ENCODE results near the gene ZNF311.
A peak's percentile ranks its signal among the peaks of the same experiment; 100 is the strongest.

DNA sequence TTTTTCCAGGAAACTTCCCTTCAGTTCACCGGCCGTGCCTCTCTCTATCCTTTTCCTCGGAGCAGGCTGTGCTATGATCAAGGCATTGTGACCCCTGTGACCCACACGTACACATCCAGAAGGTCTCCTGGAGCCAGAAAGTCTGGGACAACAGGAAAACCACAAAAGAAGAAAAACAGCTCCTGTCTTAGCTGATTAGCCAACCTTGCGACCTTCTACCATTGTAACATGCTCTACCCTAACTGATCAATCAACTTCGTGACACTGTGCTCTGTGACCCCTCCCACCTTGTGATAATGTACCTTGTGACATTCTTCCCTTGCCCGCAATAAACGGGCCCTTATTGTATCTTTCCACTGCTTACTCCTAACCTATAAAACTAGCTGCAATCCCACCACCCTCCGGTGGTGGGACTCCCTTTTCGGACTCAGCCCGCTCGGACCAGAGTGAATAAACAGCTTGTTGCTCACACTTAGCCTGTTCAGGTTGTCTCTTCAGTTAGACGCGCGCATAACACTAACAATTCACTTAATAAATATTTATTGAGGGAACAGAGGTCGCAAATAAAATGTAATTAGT lies 24.2 kb downstream of the ZNF311 start:
- TF ChIP-seq, protein P1, sequence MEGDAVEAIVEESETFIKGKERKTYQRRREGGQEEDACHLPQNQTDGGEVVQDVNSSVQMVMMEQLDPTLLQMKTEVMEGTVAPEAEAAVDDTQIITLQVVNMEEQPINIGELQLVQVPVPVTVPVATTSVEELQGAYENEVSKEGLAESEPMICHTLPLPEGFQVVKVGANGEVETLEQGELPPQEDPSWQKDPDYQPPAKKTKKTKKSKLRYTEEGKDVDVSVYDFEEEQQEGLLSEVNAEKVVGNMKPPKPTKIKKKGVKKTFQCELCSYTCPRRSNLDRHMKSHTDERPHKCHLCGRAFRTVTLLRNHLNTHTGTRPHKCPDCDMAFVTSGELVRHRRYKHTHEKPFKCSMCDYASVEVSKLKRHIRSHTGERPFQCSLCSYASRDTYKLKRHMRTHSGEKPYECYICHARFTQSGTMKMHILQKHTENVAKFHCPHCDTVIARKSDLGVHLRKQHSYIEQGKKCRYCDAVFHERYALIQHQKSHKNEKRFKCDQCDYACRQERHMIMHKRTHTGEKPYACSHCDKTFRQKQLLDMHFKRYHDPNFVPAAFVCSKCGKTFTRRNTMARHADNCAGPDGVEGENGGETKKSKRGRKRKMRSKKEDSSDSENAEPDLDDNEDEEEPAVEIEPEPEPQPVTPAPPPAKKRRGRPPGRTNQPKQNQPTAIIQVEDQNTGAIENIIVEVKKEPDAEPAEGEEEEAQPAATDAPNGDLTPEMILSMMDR (IDR thresholded peaks at IDR 0.05; ENCODE audit: low read depth, low read length, poor library complexity, severe bottlenecking), result peak; percentile 24
- TF ChIP-seq EZH2phosphoT487 (IDR thresholded peaks at IDR 0.05; ENCODE audit: borderline replicate concordance, low read length), result no peak
